SK-N-MC (cell line): ENCODE measurements around the gene CDKAL1.

ENCODE experiments used
- EZH2 ChIP-seq: fragments of 200-600 bp; sonication (generic); IDR thresholded peaks from one replicate; pipeline ENCODE4 v1.6.1; 2017; ENCODE audit warnings: antibody characterized with exemption
- POLR2AphosphoS5 ChIP-seq: IDR thresholded peaks from 2 replicates; pipeline ENCODE4 v1.6.1; 2012; ENCODE audit warnings: mild to moderate bottlenecking, low read depth, low read length, borderline replicate concordance

DNA sequence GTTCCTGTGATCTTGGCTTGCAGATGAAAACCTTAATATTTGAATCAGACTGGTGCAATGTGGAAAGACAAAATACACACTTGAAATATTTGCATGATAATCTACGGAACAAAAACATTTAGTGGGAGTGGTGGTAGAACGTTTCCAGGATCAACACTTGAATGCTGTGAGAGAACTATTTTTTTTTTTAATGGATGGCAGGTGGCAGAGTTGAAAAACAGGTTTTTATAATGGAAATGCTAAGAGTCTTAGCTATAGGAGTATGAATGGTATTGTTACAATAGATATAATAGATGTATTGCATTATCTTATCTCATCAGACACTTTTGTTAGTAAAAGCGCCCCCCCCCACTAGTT lies 49.2 kb downstream of the CDKAL1 start:
- no peak for TF ChIP-seq POLR2AphosphoS5
- no peak for TF ChIP-seq EZH2
